H1 (cell line): ENCODE measurements around the gene ZSCAN4. TPM values are rescaled to one million over a fixed set of nuclear protein-coding genes. Genes with fewer than 3 reads are reported as not detected.
A peak's percentile ranks its signal among the peaks of the same experiment; 100 is the strongest.

Experiments used
- CTCF ChIA-PET: fragments of 300-600 bp; sonication (Branson Sonifier 250); formaldehyde crosslinking; loops from one replicate; lab custom pipeline; 2021; ENCODE audit not compliant: partially characterized antibody; lab: Charles Lee
- POLR2A ChIA-PET: fragments of 300-600 bp; sonication (Branson Sonifier 250); formaldehyde crosslinking; loops from one replicate; lab custom pipeline; 2021; ENCODE audit warnings: inconsistent platforms; ENCODE audit not compliant: partially characterized antibody; lab: Charles Lee
- DNase-seq, 2 experiments: peaks; one replicate each; pipeline versions ENCODE4 v3.0.0 to v3.0.0-alpha.2; 2010 to 2022; ENCODE audit warnings: low spot score in 2 of 2, low read depth in 1 of 2, mixed read lengths in 1 of 2
- FAIRE-seq: peaks from 2 replicates; lab custom pipeline; 2011; peaks lifted over from hg19 to GRCh38; lab: Jason Lieb, UNC
- H2AFZ ChIP-seq: 2 replicates; pipeline ENCODE4 v1.8.1; 2012; ENCODE audit warnings: low read length, inconsistent platforms
- H2AK5ac ChIP-seq: 2 replicates; pipeline ENCODE4 v1.6.1; 2013; ENCODE audit warnings: low read depth, low read length
- H2BK120ac ChIP-seq: replicated peaks from 2 replicates; pipeline ENCODE3; 2013; ENCODE audit warnings: low read depth, low read length, inconsistent platforms
- H2BK12ac ChIP-seq: 2 replicates; pipeline ENCODE4 v1.6.1; 2013; ENCODE audit warnings: low read depth, low read length
- H2BK15ac ChIP-seq: 2 replicates; pipeline ENCODE4 v1.6.1; 2013; ENCODE audit warnings: low read length
- H2BK20ac ChIP-seq: 2 replicates; pipeline ENCODE4 v1.6.1; 2013; ENCODE audit warnings: low read length
- H2BK5ac ChIP-seq: 2 replicates; pipeline ENCODE4 v1.6.1; 2013; ENCODE audit warnings: low read depth, low read length
- H3K14ac ChIP-seq: 2 replicates; pipeline ENCODE4 v1.6.1; 2013; ENCODE audit warnings: inconsistent platforms; ENCODE audit not compliant: insufficient read length
- H3K18ac ChIP-seq: 2 replicates; pipeline ENCODE4 v1.6.1; 2013; ENCODE audit warnings: low read length; ENCODE audit errors: extremely low read depth
- H3K23ac ChIP-seq: 2 replicates; pipeline ENCODE4 v1.6.1; 2013; ENCODE audit warnings: inconsistent platforms; ENCODE audit not compliant: insufficient read length
- H3K23me2 ChIP-seq: 2 replicates; pipeline ENCODE4 v1.6.1; 2013; ENCODE audit warnings: low read depth, low read length
- H3K27ac ChIP-seq: 2 replicates; pipeline ENCODE4 v1.6.1; 2011; ENCODE audit warnings: low read depth, low read length, inconsistent platforms
- H3K27me3 ChIP-seq, 4 experiments: replicated peaks in 1 of 4; 1 replicate in 1 of 4; 2 replicates in 3 of 4; pipeline versions ENCODE4 v1.6.1 to v1.8.1; 2011 to 2013; ENCODE audit warnings: low read length in 3 of 4, mild to moderate bottlenecking in 3 of 4, inconsistent platforms in 2 of 4, mixed read lengths in 2 of 4, moderate library complexity in 1 of 4; ENCODE audit not compliant: control insufficient read depth in 3 of 4, insufficient read depth in 3 of 4; ENCODE audit errors: extremely low read depth in 1 of 4
- H3K36me3 ChIP-seq, 4 experiments: 2 replicates each; pipeline versions ENCODE4 v1.6.1 to v1.8.1; 2011 to 2013; ENCODE audit warnings: mild to moderate bottlenecking in 4 of 4, low read length in 3 of 4, moderate library complexity in 2 of 4, control low read depth in 1 of 4, inconsistent platforms in 1 of 4; ENCODE audit not compliant: insufficient read depth in 4 of 4, control insufficient read depth in 2 of 4
- H3K4ac ChIP-seq: replicated peaks from 2 replicates; pipeline ENCODE3; 2013; ENCODE audit warnings: low read length, low read depth, mixed read lengths, inconsistent platforms; ENCODE audit not compliant: insufficient read length
- H3K4me1 ChIP-seq, 4 experiments: replicated peaks in 1 of 4; 1 replicate in 1 of 4; 2 replicates in 3 of 4; pipeline versions ENCODE4 v1.6.1 to v1.8.1; 2011 to 2013; ENCODE audit warnings: low read length in 3 of 4, inconsistent platforms in 2 of 4, mixed read lengths in 1 of 4; ENCODE audit not compliant: insufficient read depth in 4 of 4, control insufficient read depth in 3 of 4
- H3K4me2 ChIP-seq, 2 experiments: 2 replicates each; pipeline versions ENCODE4 v1.6.1 to v1.8.1; 2011 to 2013; ENCODE audit warnings: low read depth in 2 of 2, low read length in 2 of 2, control low read depth in 1 of 2, inconsistent platforms in 1 of 2, mild to moderate bottlenecking in 1 of 2; ENCODE audit not compliant: insufficient read depth in 1 of 2
- H3K4me3 ChIP-seq, 4 experiments: fragments of 200-600, 300-600 bp in 1 of 4; sonication (generic), shearing (Covaris generic), sonication (Bioruptor Twin) in 1 of 4; 2 replicates each; pipeline versions ENCODE4 v1.5.1 to v1.8.1; 2011 to 2016; ENCODE audit warnings: low read length in 4 of 4, low read depth in 3 of 4, control low read depth in 2 of 4, inconsistent platforms in 2 of 4, mild to moderate bottlenecking in 2 of 4, mixed read lengths in 1 of 4, moderate library complexity in 1 of 4; ENCODE audit not compliant: insufficient read depth in 2 of 4; ENCODE audit errors: extremely low read depth in 1 of 4
- H3K56ac ChIP-seq: replicated peaks from 2 replicates; pipeline ENCODE3; 2013; ENCODE audit warnings: low read depth, mild to moderate bottlenecking, mixed read lengths, low read length, inconsistent platforms; ENCODE audit not compliant: insufficient read length
- H3K79me1 ChIP-seq: 2 replicates; pipeline ENCODE4 v1.6.1; 2013; ENCODE audit warnings: low read depth, low read length, control low read depth
- H3K79me2 ChIP-seq, 2 experiments: 2 replicates each; pipeline versions ENCODE4 v1.6.1 to v1.8.1; 2012 to 2013; ENCODE audit warnings: low read length in 2 of 2, mild to moderate bottlenecking in 2 of 2, inconsistent platforms in 1 of 2; ENCODE audit not compliant: insufficient read depth in 2 of 2, control insufficient read depth in 1 of 2
- H3K9ac ChIP-seq, 4 experiments: replicated peaks in 1 of 4; 1 replicate in 1 of 4; 2 replicates in 3 of 4; pipeline versions ENCODE4 v1.6.1 to v1.8.1; 2011 to 2013; ENCODE audit warnings: low read depth in 3 of 4, low read length in 3 of 4, control low read depth in 2 of 4, mild to moderate bottlenecking in 2 of 4, moderate library complexity in 2 of 4, inconsistent platforms in 1 of 4; ENCODE audit errors: extremely low read depth in 1 of 4
- H3K9me3 ChIP-seq, 2 experiments: 2 replicates each; pipeline versions ENCODE4 v1.6.1 to v1.8.1; 2012 to 2013; ENCODE audit warnings: mild to moderate bottlenecking in 2 of 2, moderate library complexity in 2 of 2, control low read depth in 1 of 2, inconsistent platforms in 1 of 2, low read depth in 1 of 2, low read length in 1 of 2, mixed read lengths in 1 of 2; ENCODE audit not compliant: insufficient read depth in 2 of 2
- H4K20me1 ChIP-seq, 2 experiments: replicated peaks in 1 of 2; 2 replicates each; pipeline versions ENCODE3 to v1.8.1; 2011 to 2013; ENCODE audit warnings: inconsistent platforms in 2 of 2, low read length in 2 of 2, mild to moderate bottlenecking in 1 of 2; ENCODE audit not compliant: insufficient read depth in 2 of 2, control insufficient read depth in 1 of 2
- H4K5ac ChIP-seq: 2 replicates; pipeline ENCODE4 v1.6.1; 2013; ENCODE audit warnings: low read length, low read depth, mixed read lengths, inconsistent platforms; ENCODE audit not compliant: insufficient read length
- H4K8ac ChIP-seq: 2 replicates; pipeline ENCODE4 v1.8.0; 2013; ENCODE audit warnings: mild to moderate bottlenecking, moderate library complexity, low read length, inconsistent platforms; ENCODE audit not compliant: insufficient read depth; ENCODE audit errors: extremely low read depth
- H4K91ac ChIP-seq: replicated peaks from 2 replicates; pipeline ENCODE3; 2013; ENCODE audit warnings: low read length, mixed read lengths, inconsistent platforms; ENCODE audit not compliant: insufficient read length
- GABPA ChIP-seq: IDR thresholded peaks from 2 replicates; pipeline ENCODE4 v1.6.1; 2011; ENCODE audit warnings: mild to moderate bottlenecking, low read length, moderate library complexity, borderline replicate concordance; ENCODE audit not compliant: insufficient read depth
- HDAC6 ChIP-seq: IDR thresholded peaks from one replicate; pipeline ENCODE4 v1.7.1; 2012; ENCODE audit warnings: low read depth, mild to moderate bottlenecking, inconsistent platforms, low read length, moderate library complexity
- MAX ChIP-seq: IDR thresholded peaks from 2 replicates; pipeline ENCODE4 v1.6.1; 2012; ENCODE audit warnings: inconsistent platforms
- NRF1 ChIP-seq: IDR thresholded peaks from 2 replicates; pipeline ENCODE4 v1.6.1; 2011; ENCODE audit warnings: mild to moderate bottlenecking, low read depth, low read length, improper control_type of control experiment
- RFX5 ChIP-seq: IDR thresholded peaks from 2 replicates; pipeline ENCODE4 v1.6.1; 2011; ENCODE audit warnings: low read depth, low read length, improper control_type of control experiment, borderline replicate concordance
- SIX5 ChIP-seq: IDR thresholded peaks from 2 replicates; pipeline ENCODE4 v1.6.1; 2011; ENCODE audit warnings: mild to moderate bottlenecking, low read depth, low read length
- SRF ChIP-seq: IDR thresholded peaks from 2 replicates; pipeline ENCODE4 v1.6.1; 2011; ENCODE audit warnings: mild to moderate bottlenecking, low read depth, low read length, moderate library complexity
- WGBS, 2 experiments: shearing (Covaris generic) in 1 of 2; methylation state at CpG; one replicate each; pipeline versions ENCODE4 v1.1.6 to v1.1.7; 2013 to 2015; ENCODE audit warnings: low lambda C conversion rate in 2 of 2, mixed read lengths in 2 of 2, inconsistent platforms in 1 of 2, low coverage in 1 of 2, missing lambda C conversion rate in 1 of 2; ENCODE audit not compliant: insufficient replicate concordance in 2 of 2, insufficient coverage in 1 of 2, insufficient read length in 1 of 2; ENCODE audit errors: extremely low coverage in 1 of 2, missing lambda C conversion rate in 1 of 2; 5-methylcytosine and 5-hydroxymethylcytosine counted together
- polyA plus RNA-seq, 7 experiments: library from polyadenylated mRNA; depleted of rRNA in 3 of 7; stranded (reverse) in 5 of 7; unstranded in 2 of 7; fragments of >200 nt in 5 of 7; fragments of 200-250 nt in 2 of 7; gene quantifications; 1 replicate in 5 of 7; 2 replicates in 1 of 7; 4 replicates in 1 of 7; pipeline versions ENCODE4 v1.2.1 to v1.2.3, GENCODE V29; 2011 to 2013; ENCODE audit warnings: missing spikeins in 2 of 7, mixed read lengths in 2 of 7
- total RNA-seq: library from RNA; stranded (reverse); fragmentation: NEBNext Ultra II Directional; extraction: Animal tissue kit (Norgen Biotek cat#: 25700); gene quantifications from 2 replicates; pipeline ENCODE4 v1.2.1, GENCODE V29; 2021

The ZSCAN4 gene
- total and polyA plus RNA-seq, 2 of the 8 experiments (the other 6 are each of a cell fraction or from before 2014, with no cell fraction given), result not detected

- Histone ChIP-seq H3K36me3 (no peaks in the 10 kb centered on the region), H3K27me3 (no peaks in the 10 kb centered on the region; a peak in 2 of 7 replicates), H3K4me3 (peak overlapping the region in 2 of 4 experiments; percentile 54 to 72; a peak in 2 of 8 replicates), H2BK120ac (no peak overlapping the region), H3K9ac (no peak overlapping the region), H4K91ac (no peak overlapping the region), H3K79me2 (no peaks in the 10 kb centered on the region), H4K5ac (no peak overlapping the region), H4K20me1 (peaks cover 0 to 1% of the 10 kb centered on the region in 2 experiments), H3K4me2 (peak overlapping the region; percentile 74 to 86; a peak in 3 of 4 replicates), H2AK5ac (no peak overlapping the region), H2BK20ac (no peak overlapping the region), H3K9me3 (no peaks in the 10 kb centered on the region), H4K8ac (no peak overlapping the region), H2BK5ac (no peak overlapping the region), H3K14ac (no peak overlapping the region), H3K27ac (no peak overlapping the region), H3K79me1 (no peaks in the 10 kb centered on the region), H3K23me2 (peaks cover 4% of the 10 kb centered on the region), H3K56ac (no peak overlapping the region), H2AFZ (peak overlapping the region; percentile 96), H2BK12ac (0 out of 2 replicates have a peak overlapping the region, but pooled peaks have one; percentile 17), H3K4me1 (peaks cover 2 to 5% (median 4%) of the 10 kb centered on the region in 4 experiments), H3K23ac (no peak overlapping the region), H2BK15ac (no peak overlapping the region), H3K4ac (no peak overlapping the region), H3K18ac (no peak overlapping the region)
- ChIA-PET POLR2A (interaction anchor here (0.6 to 3.2 kb wide), 17 partner anchors 8 to 230 kb away, joined by 3 to 26 read pairs (median 3); partner anchors contain the start of genes ZNF134, ZNF154, ZNF551 and ZNF749), CTCF (interaction anchor here (1.2 to 3.7 kb wide), 3 partner anchors 12 to 16 kb away, joined by 6 to 14 read pairs (median 7); partner anchors contain the start of gene ZNF551)
- DNase-seq (no peak), FAIRE-seq (no peak)
- 88% methylated on average over 9 of the region's 9 CpGs; no CpG with 5 or more reads in 1 of the 2 experiments for WGBS, 2 experiments
- TF ChIP-seq MAX, result no peak
- no peak for TF ChIP-seq SIX5
- no peak for TF ChIP-seq RFX5
- TF ChIP-seq GABPA, result no peak
- no peak for TF ChIP-seq NRF1
- TF ChIP-seq HDAC6, result no peak
- TF ChIP-seq SRF, result no peak
Observed at GRCh38 chr19:57665261-57665806, 3.4 kb upstream of the ZSCAN4 start.
